GM21529 (cell line): Measurements from ENCODE around the gene ARHGAP40.

ENCODE experiments used
- ATAC-seq: cut with Tn5 transposase; IDR thresholded peaks from one replicate; pipeline ENCODE4 v1.9.1; 2021; ENCODE audit not compliant: unreplicated experiment

Gene ARHGAP40

GRCh38 chr20:38649275-38649891, 47.8 kb downstream of the ARHGAP40 start:
- ATAC-seq, result no peak

GRCh38 chr20:38650010-38650409, 48.4 kb downstream of the ARHGAP40 start:
- no peak for ATAC-seq

- no peak for ATAC-seq
These were observed 49.5 kb downstream of the ARHGAP40 start for GRCh38 chr20:38651154-38651553.

GRCh38 chr20:38651562-38651961, 50.0 kb downstream of the ARHGAP40 start:
- no peak for ATAC-seq

- no peak for ATAC-seq
These were observed 51.4 kb downstream of the ARHGAP40 start for GRCh38 chr20:38652995-38653394.

- ATAC-seq, result no peak
These were observed 55.8 kb downstream of the ARHGAP40 start for GRCh38 chr20:38657390-38657789.

GRCh38 chr20:38658879-38659596, 57.4 kb downstream of the ARHGAP40 start:
- ATAC-seq, result no peak

GRCh38 chr20:38659597-38659880, 57.9 kb downstream of the ARHGAP40 start:
- no peak for ATAC-seq

- no peak for ATAC-seq
These were observed 58.8 kb downstream of the ARHGAP40 start for GRCh38 chr20:38660429-38660828.

- no peak for ATAC-seq
These were observed 62.1 kb downstream of the ARHGAP40 start for GRCh38 chr20:38663660-38664059.

- no peak for ATAC-seq
These were observed 62.7 kb downstream of the ARHGAP40 start for GRCh38 chr20:38664284-38664683.

- ATAC-seq, result no peak
These were observed 63.5 kb downstream of the ARHGAP40 start for GRCh38 chr20:38665094-38665493.

- no peak for ATAC-seq
These were observed 64.1 kb downstream of the ARHGAP40 start for GRCh38 chr20:38665506-38666285.

- no peak for ATAC-seq
These were observed 65.9 kb downstream of the ARHGAP40 start for GRCh38 chr20:38667417-38667956.

- ATAC-seq, result no peak
These were observed 68.1 kb downstream of the ARHGAP40 start for GRCh38 chr20:38669688-38670087.

GRCh38 chr20:38670786-38671185, 69.2 kb downstream of the ARHGAP40 start:
- ATAC-seq, result no peak

- ATAC-seq, result no peak
These were observed 69.6 kb downstream of the ARHGAP40 start for GRCh38 chr20:38671186-38671585.

- no peak for ATAC-seq
These were observed 70.2 kb downstream of the ARHGAP40 start for GRCh38 chr20:38671701-38672292.

- no peak for ATAC-seq
These were observed 70.9 kb downstream of the ARHGAP40 start for GRCh38 chr20:38672504-38672903.

- ATAC-seq, result no peak
These were observed 71.7 kb downstream of the ARHGAP40 start for GRCh38 chr20:38673261-38673660.

GRCh38 chr20:38673725-38674091, 72.1 kb downstream of the ARHGAP40 start:
- ATAC-seq, result peak; percentile 24
